ENCODE results near the gene EIF4G3.
"Not testable (repeated sequence)": the region's sequence is repeated elsewhere in the genome, so short reads cannot be mapped to it uniquely, and the experiment has no call there.

- not testable (repeated sequence) for TF ChIP-seq CTCF, POLR2A (IDR thresholded peaks at IDR 0.05)
Measured at GRCh38 chr1:20851791-20852190, 324.9 kb downstream of the EIF4G3 start.
